CD4-positive, alpha-beta T cell treated with Interleukin-21 for 1 hour (primary cell): Measurements from ENCODE around the gene FAM151A.

Experiments
- DNase-seq: peaks from one replicate; pipeline ENCODE4 v3.0.0-alpha.2; 2020

FAM151A gene

DNA sequence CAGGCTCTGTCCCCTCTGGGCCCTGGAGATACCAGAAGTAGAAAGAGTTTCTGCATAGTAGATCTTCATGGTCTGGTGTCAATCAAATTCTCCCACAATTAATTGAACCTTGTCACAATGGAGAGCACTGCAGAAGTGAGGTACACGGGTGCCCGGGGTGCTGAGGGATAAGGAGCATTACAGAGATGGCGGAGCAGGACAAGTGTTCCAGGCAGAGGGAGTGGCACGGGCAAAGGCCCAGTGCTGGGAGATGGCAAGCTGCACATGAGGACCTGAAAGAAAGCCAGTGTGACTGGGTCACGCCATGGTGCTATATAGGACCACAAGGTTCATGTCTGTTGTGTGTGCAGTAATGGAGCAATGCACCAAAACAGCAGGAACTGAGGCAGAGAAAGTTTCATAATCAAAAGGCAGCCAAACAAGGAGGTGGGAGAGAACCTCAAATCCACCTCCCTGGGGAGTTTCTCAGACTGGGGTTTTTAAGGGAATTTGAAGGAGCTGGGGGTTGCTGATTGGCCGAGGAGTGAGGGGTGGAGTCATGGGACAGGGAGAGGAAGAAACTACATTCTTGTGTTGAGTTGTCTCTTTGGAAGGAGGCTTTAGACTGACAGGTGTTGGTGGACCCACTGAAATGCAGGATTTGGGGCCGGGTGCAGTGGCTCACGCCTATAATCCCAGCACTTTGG is 47.6 kb downstream of the FAM151A start:
- no peak for DNase-seq

- no peak for DNase-seq
Measured at GRCh38 chr1:54575161-54575560, 48.2 kb downstream of the FAM151A start.

- no peak for DNase-seq
Measured at GRCh38 chr1:54574158-54574778, 49.1 kb downstream of the FAM151A start.

GRCh38 chr1:54572542-54572850 is 50.8 kb downstream of the FAM151A start:
- DNase-seq: no peak

GRCh38 chr1:54571803-54572541 is 51.4 kb downstream of the FAM151A start:
- no peak for DNase-seq

- no peak for DNase-seq
Measured at GRCh38 chr1:54571326-54571725, 52.0 kb downstream of the FAM151A start.

DNA sequence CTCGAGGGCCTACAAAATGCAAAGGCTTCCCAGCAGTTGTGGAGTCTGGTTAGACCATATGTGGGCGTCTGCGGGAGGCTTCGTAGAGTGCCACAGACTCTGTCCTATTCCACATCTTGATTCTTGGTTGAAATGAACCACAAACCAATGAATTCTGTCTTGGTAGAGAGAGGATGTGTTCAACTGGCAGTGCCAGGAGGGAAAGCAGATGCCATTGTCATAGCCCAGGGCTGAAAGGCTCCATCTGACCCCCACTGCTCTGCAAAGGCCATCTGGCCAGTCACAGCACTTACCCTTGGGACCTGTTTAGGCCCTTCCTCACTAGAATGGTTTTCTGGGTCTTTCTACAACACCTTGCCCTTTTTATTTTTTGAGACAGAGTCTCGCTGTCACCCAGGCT is 53.2 kb downstream of the FAM151A start:
- DNase-seq: no peak

DNA sequence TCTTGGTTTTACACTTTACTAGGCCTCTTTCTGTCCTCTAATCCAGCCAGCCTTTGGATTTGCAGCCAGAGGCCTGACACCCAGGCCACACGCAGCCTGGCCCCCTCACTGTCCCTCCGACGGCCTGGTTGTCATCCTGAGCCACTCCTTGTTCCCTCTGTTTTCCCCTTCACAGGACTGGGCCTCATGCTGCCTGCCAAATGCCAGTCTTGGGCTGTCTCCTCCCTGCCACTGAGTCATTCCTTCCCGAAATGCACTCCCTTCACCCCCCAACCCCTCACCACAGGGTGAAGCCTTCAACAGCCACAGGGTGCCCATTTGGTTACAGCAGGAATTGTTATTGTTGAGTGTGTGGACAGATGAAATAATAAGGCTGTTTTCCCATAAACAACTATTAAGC is 54.0 kb downstream of the FAM151A start:
- no peak for DNase-seq

DNA sequence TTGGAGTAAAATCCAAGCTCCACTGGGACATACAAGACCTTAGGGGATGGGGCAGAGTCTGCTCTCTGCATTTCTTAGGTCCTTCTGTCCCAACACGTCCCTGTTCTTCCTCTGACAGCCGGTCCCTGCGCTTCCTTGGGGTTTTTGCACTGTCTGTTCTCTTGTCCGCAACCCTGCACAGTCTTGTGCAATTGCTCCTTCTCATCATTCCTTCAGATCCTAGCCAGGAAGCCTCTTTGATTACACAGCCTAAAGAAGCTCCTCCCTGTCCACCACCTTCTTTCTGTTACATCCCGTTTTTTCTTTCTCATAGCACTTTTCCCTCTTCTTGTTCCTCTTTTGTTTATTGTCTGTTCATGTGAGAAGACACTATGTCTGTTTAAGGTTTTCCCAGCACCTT is 55.4 kb downstream of the FAM151A start:
- DNase-seq: no peak

DNA sequence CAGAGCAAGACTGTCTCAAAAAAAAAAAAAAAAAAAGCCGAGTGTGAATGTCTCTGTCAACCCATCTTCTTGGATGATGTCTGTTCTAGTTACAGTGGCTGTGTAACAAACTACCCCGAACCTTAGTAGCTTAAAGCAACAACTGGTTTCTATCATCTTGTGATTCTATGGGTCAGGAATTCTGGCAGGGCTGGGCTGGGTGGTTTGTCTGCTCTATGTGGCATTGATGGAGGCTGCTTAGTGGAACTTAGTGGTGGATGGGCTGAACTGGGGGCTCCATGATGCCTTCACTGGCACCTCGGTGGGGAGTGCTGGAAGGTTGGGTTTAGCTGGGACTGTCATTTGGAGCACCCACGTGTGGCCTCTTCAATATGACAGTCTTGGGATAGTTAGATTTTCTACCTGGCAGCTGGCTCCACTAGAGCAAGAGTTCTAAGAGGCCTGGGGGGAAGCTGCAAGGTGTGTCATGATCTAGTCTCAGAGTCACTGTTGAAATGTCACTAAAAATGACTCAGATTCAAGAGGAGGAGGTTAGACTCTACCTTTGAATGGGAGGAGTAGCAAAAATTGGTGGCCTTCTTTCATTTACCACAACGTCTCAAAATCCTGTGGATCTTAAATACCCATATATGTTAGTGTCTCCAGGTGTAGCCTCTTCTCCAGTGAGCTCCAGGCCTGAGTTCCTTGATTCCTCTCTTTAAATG is 56.7 kb downstream of the FAM151A start:
- DNase-seq: no peak

DNA sequence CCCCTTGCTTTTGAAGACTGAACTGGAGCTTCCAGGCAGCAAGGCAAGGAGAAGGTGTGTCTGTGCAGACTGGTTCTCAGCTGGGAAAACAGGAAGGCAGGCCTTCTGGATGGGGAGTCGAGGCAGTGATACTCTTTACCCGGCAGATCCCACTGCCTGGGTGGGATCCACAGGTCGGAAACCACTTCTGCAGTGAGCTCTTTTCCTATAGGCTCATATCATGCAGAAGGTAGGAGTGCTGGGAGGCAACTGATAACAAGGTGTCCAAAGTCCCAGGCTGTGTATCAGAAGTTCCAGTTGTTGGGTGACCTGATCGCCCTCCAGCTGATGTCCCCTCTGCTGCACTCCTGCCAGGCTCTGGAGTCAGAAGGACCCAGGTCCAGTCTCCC is 58.2 kb downstream of the FAM151A start:
- no peak for DNase-seq

GRCh38 chr1:54564312-54565112 is 58.8 kb downstream of the FAM151A start:
- DNase-seq: no peak

DNA sequence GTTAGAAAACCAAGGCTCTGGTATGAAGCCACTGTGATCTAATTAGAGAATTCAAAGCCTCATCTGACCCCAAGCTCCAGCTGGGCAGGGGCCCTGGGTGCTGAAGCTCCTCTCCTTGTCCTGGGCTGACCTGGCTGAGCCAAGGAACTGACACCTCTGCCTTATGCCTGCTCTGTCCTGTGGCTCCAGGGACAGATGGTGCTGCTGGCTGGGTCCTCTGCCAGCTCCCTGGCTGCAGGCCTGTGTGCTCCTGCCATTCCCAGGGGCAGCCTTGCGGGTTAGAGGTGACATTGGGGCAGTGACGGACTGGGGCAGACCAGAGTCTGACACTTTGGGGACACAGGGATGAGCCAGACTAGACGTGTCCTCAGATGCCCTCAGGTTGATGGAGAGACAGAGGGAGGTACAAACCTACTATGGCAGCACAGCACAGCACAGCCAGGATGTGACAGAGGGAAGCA is 63.5 kb downstream of the FAM151A start:
- no peak for DNase-seq
